ENCODE data around the gene RASSF8.

RASSF8 gene

DNA sequence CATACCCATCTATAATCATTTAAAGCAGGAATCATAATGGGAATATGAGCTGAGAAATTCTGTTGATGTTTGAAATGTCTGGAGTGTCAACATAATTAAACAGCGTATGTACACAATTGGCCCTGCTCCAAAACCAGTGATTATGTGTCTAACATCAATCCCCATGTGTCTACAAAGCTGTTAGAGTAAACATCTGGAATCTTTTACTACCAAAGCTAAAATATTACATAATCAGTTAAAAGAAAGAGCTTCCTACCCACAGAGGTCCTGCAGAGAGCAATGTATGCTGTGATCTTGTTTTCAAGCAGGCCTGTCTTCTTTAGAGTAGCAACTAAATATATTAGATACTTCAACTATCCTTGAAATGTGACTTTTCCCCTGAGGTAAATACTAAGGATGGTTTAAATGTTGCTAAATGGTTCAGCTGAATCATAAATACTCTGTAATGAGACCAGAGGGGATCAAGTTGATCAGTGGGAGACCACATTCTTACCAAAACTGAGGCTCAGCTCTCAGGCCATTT is 74.3 kb downstream of the RASSF8 start:
- peak; percentile 56 for DNase-seq (ENCODE audit: low read depth)
- TF ChIP-seq CTCF (conservative IDR thresholded peaks at IDR 0.05; ENCODE audit: control insufficient read depth, insufficient read depth, low read depth, low read length) = no peak

GRCh38 chr12:26034371-26035142 is 76.1 kb downstream of the RASSF8 start:
- DNase-seq (ENCODE audit: low read depth) = peak; percentile 69
- no peak for TF ChIP-seq CTCF (conservative IDR thresholded peaks at IDR 0.05; ENCODE audit: control insufficient read depth, insufficient read depth, low read depth, low read length)
- H3K4me3 ChIP-seq (ENCODE audit: control insufficient read depth, low read depth, low read length) = no peak overlapping the region

More for the DNA sequence above, 74.3 kb downstream of the RASSF8 start:
- H3K4me3 ChIP-seq (ENCODE audit: control insufficient read depth, low read depth, low read length) = no peak overlapping the region

DNA sequence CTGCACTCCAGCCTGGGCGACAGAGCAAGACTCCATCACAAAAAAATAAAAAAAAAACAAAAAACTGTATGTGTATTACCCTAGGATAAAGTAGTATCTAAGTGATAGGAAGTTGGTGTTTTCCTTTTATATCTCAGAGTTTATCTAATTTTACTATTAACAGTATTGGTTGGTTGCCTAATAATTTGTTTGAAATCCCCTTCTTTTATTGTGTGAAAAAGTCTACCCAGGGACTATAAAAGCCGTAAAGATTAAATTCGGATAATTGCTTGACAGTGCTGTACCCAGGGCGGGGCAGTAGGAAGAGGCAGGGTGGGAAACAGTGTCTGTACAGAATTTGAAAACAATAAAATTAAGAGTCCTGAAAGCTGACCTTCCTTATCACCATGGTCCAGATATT is 78.4 kb downstream of the RASSF8 start:
- H3K4me3 ChIP-seq (ENCODE audit: control insufficient read depth, low read depth, low read length) = no peak overlapping the region
- no peak for DNase-seq (ENCODE audit: low read depth)
- TF ChIP-seq CTCF (conservative IDR thresholded peaks at IDR 0.05; ENCODE audit: control insufficient read depth, insufficient read depth, low read depth, low read length) = no peak

- DNase-seq (ENCODE audit: low read depth) = no peak
- no peak for TF ChIP-seq CTCF (conservative IDR thresholded peaks at IDR 0.05; ENCODE audit: control insufficient read depth, insufficient read depth, low read depth, low read length)
- no peak overlapping the region for H3K4me3 ChIP-seq (ENCODE audit: control insufficient read depth, low read depth, low read length)
Measured at GRCh38 chr12:26037615-26038220, 79.2 kb downstream of the RASSF8 start.

DNA sequence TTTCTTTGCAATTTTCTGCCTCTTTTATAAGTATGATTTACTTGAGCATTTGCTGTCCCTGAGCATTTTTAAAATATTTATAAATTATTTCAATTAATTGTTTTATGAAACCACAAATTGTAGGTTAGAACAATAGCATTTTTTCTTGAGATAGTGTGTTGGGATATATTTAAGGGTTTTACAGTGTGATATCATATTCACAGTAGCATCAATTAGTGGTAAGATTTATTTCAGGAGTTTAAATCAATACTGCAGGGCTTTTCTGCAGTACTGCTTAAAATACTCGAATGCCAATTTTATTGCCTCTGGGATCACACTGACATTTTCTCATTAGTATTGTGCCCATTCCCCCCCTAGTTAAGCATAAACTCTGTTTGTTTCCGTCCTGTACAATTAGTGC is 84.2 kb downstream of the RASSF8 start:
- no peak for TF ChIP-seq CTCF (conservative IDR thresholded peaks at IDR 0.05; ENCODE audit: control insufficient read depth, insufficient read depth, low read depth, low read length)
- DNase-seq (ENCODE audit: low read depth) = no peak

GRCh38 chr12:26043135-26044006 is 84.9 kb downstream of the RASSF8 start:
- H3K4me3 ChIP-seq (ENCODE audit: control insufficient read depth, low read depth, low read length) = no peak overlapping the region
- no peak for TF ChIP-seq CTCF (conservative IDR thresholded peaks at IDR 0.05; ENCODE audit: control insufficient read depth, insufficient read depth, low read depth, low read length)

More for the DNA sequence above, 84.2 kb downstream of the RASSF8 start:
- no peak overlapping the region for H3K4me3 ChIP-seq (ENCODE audit: control insufficient read depth, low read depth, low read length)

More at GRCh38 chr12:26043135-26044006, 84.9 kb downstream of the RASSF8 start:
- DNase-seq (ENCODE audit: low read depth) = no peak

Measured in fibroblast of mammary gland (primary cell).